Posterior cingulate gyrus (tissue), 11 donors: Measurements from ENCODE around the gene FAM153A.
A peak's percentile ranks its signal among the peaks of the same experiment; 100 is the strongest.
"Not testable (repeated sequence)": the region's sequence is repeated elsewhere in the genome, so short reads cannot be mapped to it uniquely, and the experiment has no call there.

Source experiments
- DNase-seq, 10 donors: peaks; one replicate each; pipeline versions ENCODE4 v3.0.0 to v3.0.0-alpha.2; 2020 to 2021; ENCODE audit warnings: mixed read lengths in 3 of 10
- intact Hi-C: fragments of 100-400 bp; cut with DNase I; formaldehyde crosslinking; loops from one replicate; pipeline ENCODE4 v1.15.1; 2023

FAM153A gene

GRCh38 chr5:177782792-177783633 lies at the start of gene FAM153A:
FAM153A (minus strand) TSS chr5:177782899.
- peak in 3 of 10 donors; percentile 25 to 77 (median 67) for DNase-seq
- intact Hi-C loops: not testable (repeated sequence)

- DNase-seq, intact Hi-C loops: not testable (repeated sequence)
Measured at GRCh38 chr5:177832287-177832686, 49.6 kb upstream of the FAM153A start.

- intact Hi-C loops, DNase-seq: not testable (repeated sequence)
Measured at GRCh38 chr5:177826073-177826472, 43.4 kb upstream of the FAM153A start.

- DNase-seq, intact Hi-C loops: not testable (repeated sequence)
Measured at GRCh38 chr5:177824776-177825175, 42.1 kb upstream of the FAM153A start.

- DNase-seq, intact Hi-C loops: not testable (repeated sequence)
Measured at GRCh38 chr5:177822489-177822888, 39.8 kb upstream of the FAM153A start.

GRCh38 chr5:177819664-177820063 lies 37.0 kb upstream of the FAM153A start:
- intact Hi-C loops, DNase-seq: not testable (repeated sequence)

GRCh38 chr5:177812814-177813425 lies 30.2 kb upstream of the FAM153A start:
- DNase-seq, intact Hi-C loops: not testable (repeated sequence)

GRCh38 chr5:177812160-177812743 lies 29.6 kb upstream of the FAM153A start:
- DNase-seq, intact Hi-C loops: not testable (repeated sequence)

- DNase-seq, intact Hi-C loops: not testable (repeated sequence)
Measured at GRCh38 chr5:177809209-177809913, 26.7 kb upstream of the FAM153A start.

- intact Hi-C loops, DNase-seq: not testable (repeated sequence)
Measured at GRCh38 chr5:177808420-177808819, 25.7 kb upstream of the FAM153A start.

GRCh38 chr5:177807265-177807664 lies 24.6 kb upstream of the FAM153A start:
- intact Hi-C loops: not testable (repeated sequence)
- DNase-seq: peak in 1 of 10 donors; percentile 39

- intact Hi-C loops, DNase-seq: not testable (repeated sequence)
Measured at GRCh38 chr5:177801427-177801826, 18.7 kb upstream of the FAM153A start.

- intact Hi-C loops: not testable (repeated sequence)
- peak in 1 of 10 donors; percentile 62 for DNase-seq
Measured at GRCh38 chr5:177798237-177798840, 15.6 kb upstream of the FAM153A start.

GRCh38 chr5:177793272-177793671 lies 10.6 kb upstream of the FAM153A start:
- DNase-seq: peak in 1 of 10 donors; percentile 52
- intact Hi-C loops: not testable (repeated sequence)

GRCh38 chr5:177791649-177792048 lies 8.9 kb upstream of the FAM153A start:
- intact Hi-C loops: not testable (repeated sequence)
- DNase-seq: peak in 1 of 10 donors; percentile 52

GRCh38 chr5:177782169-177782568 lies 530 bp downstream of the FAM153A start:
- intact Hi-C loops: not testable (repeated sequence)

GRCh38 chr5:177771206-177771605 lies 11.5 kb downstream of the FAM153A start:
- intact Hi-C loops, DNase-seq: not testable (repeated sequence)

More at GRCh38 chr5:177782169-177782568, 530 bp downstream of the FAM153A start:
- peak in 3 of 10 donors; percentile 23 to 70 (median 51) for DNase-seq

GRCh38 chr5:177770646-177771045 lies 12.1 kb downstream of the FAM153A start:
- DNase-seq, intact Hi-C loops: not testable (repeated sequence)

GRCh38 chr5:177763737-177764508 lies 18.8 kb downstream of the FAM153A start:
- intact Hi-C loops: not testable (repeated sequence)
- DNase-seq: peak in 1 of 10 donors; percentile 32
